GM12892 (cell line): ENCODE results near the gene CA9.

ENCODE experiments used
- POLR2A ChIP-seq: IDR thresholded peaks from 2 replicates; pipeline ENCODE4 v1.6.1; 2011; ENCODE audit warnings: low read depth, low read length, control low read depth
- POLR2AphosphoS5 ChIP-seq: IDR thresholded peaks from 2 replicates; pipeline ENCODE4 v1.6.1; 2011; ENCODE audit warnings: low read depth, low read length, control low read depth
- TAF1 ChIP-seq: IDR thresholded peaks from 2 replicates; pipeline ENCODE4 v1.6.1; 2011; ENCODE audit warnings: low read depth, mild to moderate bottlenecking, control low read depth, low read length, borderline replicate concordance

DNA sequence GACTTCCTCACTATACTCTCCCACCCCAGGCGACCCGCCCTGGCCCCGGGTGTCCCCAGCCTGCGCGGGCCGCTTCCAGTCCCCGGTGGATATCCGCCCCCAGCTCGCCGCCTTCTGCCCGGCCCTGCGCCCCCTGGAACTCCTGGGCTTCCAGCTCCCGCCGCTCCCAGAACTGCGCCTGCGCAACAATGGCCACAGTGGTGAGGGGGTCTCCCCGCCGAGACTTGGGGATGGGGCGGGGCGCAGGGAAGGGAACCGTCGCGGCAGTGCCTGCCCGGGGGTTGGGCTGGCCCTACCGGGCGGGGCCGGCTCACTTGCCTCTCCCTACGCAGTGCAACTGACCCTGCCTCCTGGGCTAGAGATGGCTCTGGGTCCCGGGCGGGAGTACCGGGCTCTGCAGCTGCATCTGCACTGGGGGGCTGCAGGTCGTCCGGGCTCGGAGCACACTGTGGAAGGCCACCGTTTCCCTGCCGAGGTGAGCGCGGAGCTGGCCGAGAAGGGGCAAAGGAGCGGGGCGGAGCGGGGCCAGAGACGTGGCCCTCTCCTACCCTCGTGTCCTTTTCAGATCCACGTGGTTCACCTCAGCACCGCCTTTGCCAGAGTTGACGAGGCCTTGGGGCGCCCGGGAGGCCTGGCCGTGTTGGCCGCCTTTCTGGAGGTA is 2.1 kb downstream of the CA9 start:
- TF ChIP-seq POLR2AphosphoS5 = no peak
- no peak for TF ChIP-seq POLR2A
- TF ChIP-seq TAF1 = no peak
